ENCODE data around the gene ERP44. TPM values are rescaled to one million over a fixed set of nuclear protein-coding genes. Genes with fewer than 3 reads are reported as not detected.

ERP44 gene
- total RNA-seq, 1 donor from 2014 or later = 17.0 TPM

- no peak for DNase-seq
Measured at GRCh38 chr9:99936947-99937587, 161.7 kb downstream of the ERP44 start.

DNA sequence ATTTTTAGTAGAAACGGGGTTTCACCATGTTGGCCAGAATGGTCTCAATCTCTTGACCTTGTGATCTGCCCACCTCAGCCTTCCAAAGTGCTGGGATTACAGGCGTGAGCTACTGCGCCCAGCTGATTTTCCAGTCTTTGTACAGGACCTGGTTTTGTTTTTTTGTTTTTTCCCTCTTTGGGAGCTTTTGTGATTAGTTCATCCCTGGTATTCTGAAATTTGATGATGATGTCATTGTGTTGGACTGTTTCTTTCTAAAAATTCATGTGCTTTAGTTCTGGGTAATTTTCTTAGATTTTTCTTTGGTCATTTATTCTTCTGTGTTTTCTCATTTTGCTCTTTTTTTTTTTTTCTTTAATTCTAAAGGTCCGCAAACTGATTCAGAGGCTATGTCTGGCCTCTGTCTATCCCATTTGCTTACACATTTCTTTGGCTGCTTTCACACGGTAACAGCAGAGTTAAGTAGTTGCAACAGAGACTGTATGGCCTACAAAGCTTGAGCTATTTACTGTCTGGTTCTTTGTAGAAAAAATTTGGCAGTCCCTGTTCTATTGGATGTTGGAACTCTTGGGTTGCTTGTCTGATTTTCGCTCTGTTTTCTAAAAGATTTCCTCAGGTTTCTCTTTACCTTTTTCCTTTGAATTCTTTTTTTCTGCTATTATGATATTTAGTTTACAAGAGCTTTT is 167.5 kb downstream of the ERP44 start:
- no peak for DNase-seq

DNA sequence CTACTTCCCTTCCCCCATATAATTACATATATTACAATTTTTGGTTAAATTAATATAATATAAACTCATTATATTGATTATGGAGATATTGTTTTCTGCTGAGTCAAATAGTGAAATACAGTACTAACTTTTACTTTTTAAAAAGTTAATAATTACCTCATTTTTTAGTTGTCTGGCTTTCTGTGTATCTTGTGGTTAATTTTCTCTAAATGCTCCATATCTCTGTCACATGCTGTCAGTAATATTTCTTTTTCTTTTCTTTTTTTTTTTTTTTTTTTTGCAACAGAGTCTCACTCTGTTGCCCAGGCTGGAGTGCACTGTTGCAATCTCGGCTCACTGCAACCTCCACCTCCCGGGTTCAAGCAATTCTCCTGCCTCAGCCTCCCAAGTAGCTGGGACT is 169.1 kb downstream of the ERP44 start:
- DNase-seq = no peak

Small RNAs within 50 kb of the gene (small RNA-seq; reads per million reads assigned to genes)
- not detected for gene RN7SL75P (ENCODE audit: low replicate concordance)

Other genes starting within 250 kb of the ERP44 start
- 42.3 TPM for gene STX17, start 192.3 kb downstream of the ERP44 start, total RNA-seq
- 33.7 TPM for gene INVS, start 243 bp upstream of the ERP44 start, total RNA-seq